Liver (tissue), 3 donors: ENCODE measurements around the gene NEURL3.

Experiments
- CTCF ChIP-seq: fragments of 150-350 bp; IDR thresholded peaks from 2 replicates; pipeline ENCODE4 v1.5.1; 2017; ENCODE audit warnings: improper control_type of control experiment, low read depth, low read length; ENCODE audit not compliant: missing input control
- EGR1 ChIP-seq, 2 donors: IDR thresholded peaks; 2 replicates each; pipeline ENCODE4 v1.6.1; 2016 to 2018; ENCODE audit warnings: antibody characterized with exemption in 2 of 2, low read depth in 2 of 2
- JUND ChIP-seq, 2 donors: IDR thresholded peaks; 2 replicates each; pipeline ENCODE4 v1.6.1; 2016; ENCODE audit warnings: antibody characterized with exemption in 2 of 2
- MAX ChIP-seq: IDR thresholded peaks from 2 replicates; pipeline ENCODE4 v1.6.1; 2016; ENCODE audit warnings: antibody characterized with exemption
- SP1 ChIP-seq: IDR thresholded peaks from 2 replicates; pipeline ENCODE4 v1.6.1; 2018; ENCODE audit warnings: antibody characterized with exemption, mild to moderate bottlenecking
- TAF1 ChIP-seq: conservative IDR thresholded peaks from 2 replicates; pipeline ENCODE4 v1.6.1; 2016; ENCODE audit warnings: antibody characterized with exemption, mild to moderate bottlenecking
- donor health status: healthy.
- donor health status: healthy.

DNA sequence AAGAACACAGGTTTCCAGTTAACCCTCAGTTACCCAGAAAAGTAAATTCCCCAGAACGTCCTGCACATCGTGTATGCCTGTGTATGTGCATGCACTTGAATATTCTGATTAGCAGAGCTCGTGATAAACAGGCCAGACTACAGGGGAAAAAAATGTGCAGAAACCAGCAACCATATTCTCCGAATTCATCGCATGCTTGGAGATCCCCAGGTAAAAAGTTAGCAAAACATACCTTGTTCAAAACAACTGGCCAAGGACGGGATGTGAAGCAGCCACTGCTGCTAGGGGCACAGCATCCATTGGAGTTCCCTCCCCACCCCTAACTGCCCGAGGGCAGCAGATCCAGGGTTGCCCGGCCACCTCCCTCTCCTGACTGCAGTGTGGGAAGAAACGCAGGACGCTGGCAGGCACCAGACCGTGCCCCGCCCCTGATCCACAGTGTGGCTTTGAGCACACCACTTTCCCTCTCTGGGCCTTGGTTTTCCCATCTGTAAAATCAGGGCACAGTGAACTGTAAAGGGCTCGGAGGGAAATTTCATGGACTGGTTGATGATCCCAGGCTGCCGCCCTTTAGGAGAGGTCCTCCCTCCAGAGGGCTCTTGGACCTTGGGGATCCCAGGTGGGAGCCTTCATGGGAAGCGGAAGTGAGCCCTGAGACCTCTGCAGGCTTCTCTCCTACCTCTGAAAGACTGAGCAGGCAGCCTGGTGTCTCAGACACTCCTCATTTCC, 19.5 kb upstream of the NEURL3 start:
- TF ChIP-seq EGR1 (IDR thresholded peaks at IDR 0.05; ENCODE audit: low read depth in 2 of 2) (no peak), CTCF (no peak), JUND (IDR thresholded peaks at IDR 0.05) (no peak), TAF1 (no peak), SP1 (no peak), MAX (no peak)
